T47D (cell line): ENCODE data around the gene PPIF.

Source experiments
- DNase-seq, 2 experiments: peaks; one replicate each; pipeline versions ENCODE4 v3.0.0 to v3.0.0-alpha.2; 2011 to 2012; ENCODE audit warnings: low read depth in 1 of 2, low spot score in 1 of 2
- JUND ChIP-seq: IDR thresholded peaks from 2 replicates; pipeline ENCODE4 v1.6.1; 2012; ENCODE audit warnings: low read depth
- in situ Hi-C: cut with HindIII; loops from 2 replicates; pipeline ENCODE4 v1.10.0; 2016; ENCODE audit warnings: low sequenced_read_pairs, low pct_unique_long_range_greater_than_20kb

The PPIF gene

DNA sequence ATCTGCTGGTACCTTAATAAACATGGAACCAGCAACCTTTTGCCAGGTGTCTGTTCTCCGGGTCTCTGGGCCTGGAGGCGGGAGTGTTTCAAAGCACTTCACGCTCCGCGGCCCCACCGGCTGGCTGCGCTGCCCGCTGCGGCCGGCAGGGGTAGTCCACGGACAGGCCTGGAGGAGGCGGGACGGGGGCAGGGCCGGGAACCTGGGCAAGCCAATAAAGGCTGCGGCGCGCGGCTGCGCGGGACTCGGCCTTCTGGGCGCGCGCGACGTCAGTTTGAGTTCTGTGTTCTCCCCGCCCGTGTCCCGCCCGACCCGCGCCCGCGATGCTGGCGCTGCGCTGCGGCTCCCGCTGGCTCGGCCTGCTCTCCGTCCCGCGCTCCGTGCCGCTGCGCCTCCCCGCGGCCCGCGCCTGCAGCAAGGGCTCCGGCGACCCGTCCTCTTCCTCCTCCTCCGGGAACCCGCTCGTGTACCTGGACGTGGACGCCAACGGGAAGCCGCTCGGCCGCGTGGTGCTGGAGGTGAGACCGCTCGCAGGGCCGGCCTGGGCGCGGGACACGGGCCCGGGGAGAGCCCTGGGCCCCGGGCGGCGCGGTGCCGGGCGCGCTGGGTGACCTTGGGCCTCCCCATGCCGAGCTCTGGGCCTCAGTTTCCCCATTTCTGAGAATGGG, at the start of gene PPIF:
PPIF (plus strand) TSS at position 244 of the 668 bp plus-strand sequence; CDS start at position 324, 80 bp downstream.
- no peak for TF ChIP-seq JUND
- DNase-seq, result peak; percentile 91 to 97
- in situ Hi-C loops, result no loop called here

DNA sequence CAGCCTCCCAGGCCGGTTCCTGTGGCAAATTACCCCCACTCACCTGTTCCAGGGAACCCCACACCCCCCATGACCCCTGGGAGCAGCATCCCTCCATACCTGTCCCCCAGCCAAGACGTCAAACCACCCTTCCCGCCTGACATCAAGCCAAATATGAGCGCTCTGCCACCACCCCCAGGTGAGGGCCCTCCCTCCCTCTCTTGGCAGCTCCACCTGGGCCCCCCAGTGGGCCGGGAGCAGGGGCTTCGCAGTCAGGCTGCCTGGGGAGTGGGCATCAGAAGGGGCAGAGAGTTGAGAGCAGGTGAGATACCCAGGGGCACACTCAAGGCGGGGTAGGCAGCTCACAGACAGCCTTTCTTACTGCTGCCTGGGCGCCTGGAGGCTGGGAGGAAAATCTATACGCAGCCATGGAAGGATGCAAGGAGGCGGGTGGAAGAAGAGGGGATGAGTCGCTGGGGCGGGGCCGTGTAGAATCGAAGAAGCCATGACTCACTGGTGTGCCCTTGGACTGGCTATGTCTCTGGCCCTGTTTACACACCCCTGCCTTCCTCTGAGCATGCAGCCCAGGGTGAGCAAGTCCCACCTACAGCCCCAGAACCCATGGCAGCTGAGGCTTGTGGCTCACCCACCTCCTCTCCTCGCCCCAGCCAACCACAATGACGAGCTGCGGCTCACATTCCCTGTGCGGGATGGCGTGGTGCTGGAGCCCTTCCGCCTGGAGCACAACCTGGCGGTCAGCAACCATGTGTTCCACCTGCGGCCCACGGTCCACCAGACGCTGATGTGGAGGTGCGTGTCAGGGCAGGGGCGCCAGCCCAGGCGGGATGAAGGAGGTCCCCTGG, 48.6 kb upstream of the PPIF start:
- no peak for TF ChIP-seq JUND
- no peak for DNase-seq
- in situ Hi-C loops, result no loop called here

DNA sequence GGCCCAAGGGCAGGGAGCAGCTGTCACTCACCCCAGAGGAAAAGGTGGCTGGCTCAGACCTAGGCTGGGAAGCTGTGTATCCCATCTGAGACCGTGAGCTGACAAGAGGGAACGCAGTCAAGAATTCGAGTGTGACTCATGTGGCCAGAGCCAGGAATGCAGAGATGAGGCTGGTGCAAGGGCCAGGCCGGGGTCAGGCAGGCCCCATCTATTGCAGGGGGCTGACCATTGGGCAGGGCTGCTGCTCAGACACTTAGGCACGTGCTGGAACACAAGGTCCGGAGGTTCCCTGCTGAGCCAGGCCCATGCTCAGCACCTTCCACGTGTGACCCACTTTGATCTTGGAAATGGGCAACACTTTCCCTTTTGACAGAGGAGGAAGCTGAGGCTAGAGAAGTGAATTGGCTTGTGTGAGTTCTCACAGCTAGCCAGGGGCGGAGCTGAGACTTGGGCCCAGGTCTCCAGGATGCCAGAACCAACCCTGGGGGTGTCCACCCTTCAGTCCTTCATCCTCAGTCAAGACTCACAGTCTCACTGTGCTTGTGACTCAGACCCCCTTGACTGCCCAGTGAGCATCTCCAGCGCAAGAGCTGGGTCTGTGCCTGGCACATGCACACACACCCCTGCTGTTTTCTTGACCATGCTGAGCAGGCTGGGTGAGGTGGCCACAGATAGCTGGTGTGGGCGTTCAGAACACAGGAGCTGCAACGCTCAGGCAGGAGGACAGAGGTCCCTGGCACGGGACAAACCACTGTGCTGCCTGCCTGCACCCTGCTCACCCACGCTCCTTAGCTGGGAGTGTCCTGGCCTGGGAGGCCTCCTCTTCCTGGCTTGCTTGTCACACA, 47.6 kb upstream of the PPIF start:
- no peak for TF ChIP-seq JUND
- no peak for DNase-seq
- in situ Hi-C loops, result no loop called here

DNA sequence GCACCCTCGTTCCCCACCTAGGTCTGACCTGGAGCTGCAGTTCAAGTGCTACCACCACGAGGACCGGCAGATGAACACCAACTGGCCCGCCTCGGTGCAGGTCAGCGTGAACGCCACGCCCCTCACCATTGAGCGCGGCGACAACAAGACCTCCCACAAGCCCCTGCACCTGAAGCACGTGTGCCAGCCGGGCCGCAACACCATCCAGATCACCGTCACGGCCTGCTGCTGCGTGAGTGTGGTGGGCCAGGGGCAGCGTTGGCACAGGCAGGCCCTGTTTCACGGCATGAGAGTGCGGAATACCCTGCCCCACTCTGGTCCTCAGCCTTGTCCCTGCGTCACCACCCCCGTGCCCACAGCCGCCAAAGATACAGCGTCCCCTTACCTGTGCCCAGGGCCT, 46.6 kb upstream of the PPIF start:
- no peak for TF ChIP-seq JUND
- in situ Hi-C loops, result no loop called here
- no peak for DNase-seq

DNA sequence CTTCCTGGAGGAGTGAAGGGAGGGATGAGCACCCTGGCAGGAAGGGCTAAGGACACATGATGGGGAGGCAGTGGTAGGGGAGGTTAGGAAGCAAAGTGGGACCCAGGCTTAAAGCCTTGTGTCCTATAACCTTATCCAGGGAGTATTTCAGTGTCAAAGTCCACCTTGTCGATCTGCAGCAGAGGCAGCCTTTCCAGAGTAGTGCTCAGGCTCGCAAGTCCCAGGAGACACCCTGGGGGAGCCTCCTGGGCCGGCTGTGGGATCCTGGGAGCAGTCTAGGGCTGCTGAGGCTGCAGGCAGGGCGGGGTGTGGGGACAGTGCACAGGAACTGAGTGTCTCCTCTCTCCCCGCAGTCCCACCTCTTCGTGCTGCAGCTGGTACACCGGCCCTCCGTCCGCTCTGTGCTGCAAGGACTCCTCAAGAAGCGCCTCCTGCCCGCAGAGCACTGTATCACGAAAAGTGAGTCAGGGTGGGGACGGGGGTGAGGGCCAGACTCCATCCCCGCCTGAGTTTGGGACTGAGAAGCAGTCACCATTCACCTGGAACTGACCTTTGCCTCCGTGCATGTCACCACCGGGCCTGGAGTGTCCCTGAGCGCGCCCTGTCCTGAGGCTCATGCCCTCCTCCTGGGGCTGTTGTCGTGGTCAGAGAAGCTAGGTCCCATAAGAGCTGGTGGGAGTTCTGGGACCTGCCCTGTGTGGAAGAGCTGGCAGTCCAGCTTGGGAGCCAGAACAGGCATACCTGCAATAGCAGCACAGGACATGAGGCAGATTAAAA, 45.3 kb upstream of the PPIF start:
- in situ Hi-C loops, result no loop called here
- TF ChIP-seq JUND, result no peak
- no peak for DNase-seq

DNA sequence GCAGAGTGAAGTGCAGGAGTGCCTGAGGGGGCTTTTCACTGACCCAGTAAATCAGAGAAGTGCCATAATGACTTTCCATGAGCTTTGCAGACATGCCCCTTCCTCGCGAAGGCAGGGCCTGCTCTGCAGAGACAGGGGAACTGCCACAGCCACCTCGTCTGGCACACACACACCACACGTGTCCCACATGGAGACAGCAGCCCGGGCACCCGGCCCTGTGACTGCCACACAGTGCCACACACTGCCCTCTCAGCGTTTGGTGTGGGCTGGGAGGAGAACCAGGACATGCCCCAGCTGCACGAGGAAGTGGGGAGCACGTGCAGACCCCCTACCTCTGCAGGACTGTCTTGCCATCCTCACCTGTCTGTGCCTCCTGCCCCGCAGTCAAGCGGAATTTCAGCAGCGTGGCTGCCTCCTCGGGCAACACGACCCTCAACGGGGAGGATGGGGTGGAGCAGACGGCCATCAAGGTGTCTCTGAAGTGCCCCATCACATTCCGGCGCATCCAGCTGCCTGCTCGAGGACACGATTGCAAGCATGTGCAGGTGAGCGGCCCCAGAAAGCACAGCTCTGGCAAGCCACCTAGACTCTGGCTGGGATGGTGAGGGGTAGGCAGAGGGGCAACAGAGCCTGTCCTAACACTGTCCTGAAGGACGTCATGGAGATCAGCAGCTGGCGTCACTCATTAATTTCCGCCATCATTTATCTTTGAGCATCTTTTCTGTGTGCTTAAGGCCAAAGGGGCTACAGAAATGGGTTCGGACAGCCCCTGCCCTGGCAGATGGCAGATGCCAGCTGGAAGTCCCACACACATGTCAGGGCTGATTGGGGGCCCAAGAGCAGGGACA, 43.4 kb upstream of the PPIF start:
- DNase-seq, result no peak
- TF ChIP-seq JUND, result no peak
- in situ Hi-C loops, result no loop called here

DNA sequence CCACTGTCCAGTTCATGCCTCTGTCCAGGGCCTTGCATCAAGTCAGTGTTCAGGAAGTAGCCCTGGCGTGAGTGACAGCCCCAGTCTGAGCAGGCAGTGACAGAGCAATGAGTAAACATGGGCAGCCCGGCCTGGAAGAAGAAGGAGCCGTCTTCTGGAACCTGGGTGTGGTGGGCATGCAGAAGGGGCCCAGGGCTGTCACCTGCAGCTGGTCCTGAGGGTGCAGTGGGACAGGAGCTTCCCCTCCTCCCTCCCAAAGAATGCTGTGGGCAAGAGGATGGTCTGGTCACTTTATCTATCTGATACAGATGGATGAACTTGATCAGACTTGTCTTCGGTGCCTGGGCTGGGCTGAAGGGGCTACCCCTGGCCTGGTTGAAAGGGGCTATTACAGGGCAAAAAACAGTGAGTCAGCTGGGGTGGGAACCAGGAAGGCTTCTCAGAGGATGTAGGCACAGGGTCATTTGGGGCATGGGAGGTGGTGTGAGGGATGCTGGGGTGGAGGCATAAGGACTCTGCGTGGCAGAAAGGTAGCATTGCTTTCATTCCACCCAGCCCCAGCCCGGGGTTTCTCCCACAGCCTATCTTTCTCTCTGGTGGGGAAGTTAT, 42.7 kb upstream of the PPIF start:
- in situ Hi-C loops, result no loop called here
- no peak for DNase-seq
- no peak for TF ChIP-seq JUND

DNA sequence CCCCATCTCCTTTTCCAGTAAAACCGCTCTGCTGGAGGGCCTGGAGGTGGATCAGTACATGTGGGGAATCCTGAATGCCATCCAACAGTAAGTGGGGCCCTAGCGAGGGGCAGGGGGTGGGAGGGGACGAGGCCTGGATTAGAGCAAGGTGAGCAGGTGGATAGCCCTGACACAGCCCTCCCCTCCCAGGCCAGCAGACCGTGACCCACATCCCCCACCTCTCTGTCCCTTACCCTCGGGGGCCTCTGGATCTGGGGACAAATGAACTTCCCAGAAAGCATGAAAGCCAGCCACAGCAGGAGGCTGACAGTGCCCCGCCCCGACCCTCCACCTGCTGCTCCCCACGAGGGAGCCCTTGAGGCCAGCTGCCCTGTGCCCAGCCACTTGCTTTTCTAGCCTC, 41.8 kb upstream of the PPIF start:
- TF ChIP-seq JUND, result no peak
- in situ Hi-C loops, result no loop called here
- DNase-seq, result no peak

DNA sequence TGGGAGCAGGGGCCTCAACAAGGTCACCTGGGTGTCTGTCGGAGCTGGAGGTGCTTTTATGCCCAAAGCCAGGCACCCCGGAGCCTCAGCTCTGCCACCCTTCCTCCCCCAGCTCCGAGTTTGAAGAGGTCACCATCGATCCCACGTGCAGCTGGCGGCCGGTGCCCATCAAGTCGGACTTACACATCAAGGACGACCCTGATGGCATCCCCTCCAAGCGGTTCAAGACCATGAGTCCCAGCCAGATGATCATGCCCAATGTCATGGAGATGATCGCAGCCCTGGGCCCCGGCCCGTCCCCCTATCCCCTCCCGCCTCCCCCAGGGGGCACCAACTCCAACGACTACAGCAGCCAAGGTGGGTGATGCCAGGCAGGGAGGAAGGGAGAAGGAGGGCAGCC, 41.3 kb upstream of the PPIF start:
- no peak for TF ChIP-seq JUND
- no peak for DNase-seq
- in situ Hi-C loops, result no loop called here

DNA sequence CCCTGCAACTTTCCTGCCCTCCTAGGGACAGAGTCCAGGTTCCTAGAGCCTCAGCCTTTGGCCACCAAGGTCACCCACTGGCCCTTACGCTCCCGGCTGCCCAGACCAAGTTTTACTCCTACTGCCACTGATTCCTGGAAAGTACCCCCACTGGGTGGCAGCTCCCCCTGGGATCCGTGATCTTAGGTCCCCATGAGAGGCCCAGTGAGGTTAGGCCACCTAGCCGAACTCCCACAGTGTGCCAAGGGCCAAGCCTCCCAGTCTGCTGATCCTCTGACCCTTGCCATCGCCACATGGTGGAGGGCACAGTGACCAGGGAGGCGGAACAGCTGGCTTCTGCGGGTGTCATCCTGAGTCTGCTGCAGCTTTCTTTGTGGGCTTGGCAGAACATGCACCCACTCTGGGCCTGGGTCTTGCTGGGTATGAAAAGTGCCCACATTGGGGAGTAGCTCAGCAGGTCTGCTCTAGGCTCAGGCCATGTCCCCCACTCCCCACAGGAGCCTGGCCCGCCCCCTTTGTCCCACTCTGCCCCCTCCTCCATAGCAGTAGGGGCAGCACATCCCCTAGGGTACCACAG, 40.5 kb upstream of the PPIF start:
- TF ChIP-seq JUND, result no peak
- DNase-seq, result no peak
- in situ Hi-C loops, result no loop called here

DNA sequence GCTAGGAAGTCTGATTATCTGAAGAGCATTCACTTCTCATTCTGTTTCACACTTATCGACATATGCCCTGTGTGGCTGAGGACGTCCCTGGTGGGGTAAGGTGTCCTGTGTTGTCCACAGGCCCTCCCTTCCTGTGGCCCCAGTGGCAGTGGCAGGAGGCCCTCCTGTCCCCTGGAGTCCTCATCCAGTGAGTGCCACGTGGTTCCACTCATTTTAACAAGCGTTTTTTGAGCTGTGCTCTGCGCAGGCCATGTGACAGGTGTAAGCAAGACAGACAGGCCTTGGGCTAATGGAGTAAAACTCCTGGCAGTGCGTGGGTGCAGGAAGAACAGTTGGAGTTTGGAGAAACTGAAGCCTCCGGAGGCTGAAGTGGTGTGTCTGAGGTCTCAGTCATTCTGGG, 39.3 kb upstream of the PPIF start:
- no peak for TF ChIP-seq JUND
- no peak for DNase-seq
- in situ Hi-C loops, result no loop called here
